WI38 (cell line): ENCODE measurements around the gene CTBP2.

Experiments used
- H3K4me3 ChIP-seq: 2 replicates; pipeline ENCODE4 v1.5.1; 2011; ENCODE audit warnings: low read depth, mild to moderate bottlenecking, control low read depth, low read length
- CTCF ChIP-seq: IDR thresholded peaks from 2 replicates; pipeline ENCODE4 v1.5.1; 2012; ENCODE audit warnings: low read depth, mild to moderate bottlenecking, control low read depth, low read length

Gene CTBP2

DNA sequence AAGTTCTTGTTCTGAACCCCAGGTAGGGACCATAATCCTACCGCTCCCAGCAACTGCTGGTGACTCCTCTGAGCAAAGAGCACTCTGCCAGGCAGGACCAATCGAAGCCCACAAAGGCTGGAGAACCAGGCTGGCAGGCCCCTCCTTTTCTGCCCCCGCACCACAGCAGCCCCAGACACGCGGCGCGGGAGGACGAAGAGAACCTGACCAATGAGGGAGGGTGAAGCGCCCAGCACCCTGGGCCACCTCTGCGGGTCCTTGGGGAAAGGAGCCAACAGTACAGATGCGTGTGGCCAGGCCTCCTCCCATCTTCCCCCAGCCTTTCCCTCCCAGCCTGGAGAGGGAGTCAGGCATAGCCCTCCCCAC lies 25.9 kb downstream of the CTBP2 start:
- TF ChIP-seq CTCF = no peak
- H3K4me3 ChIP-seq = no peak overlapping the region

DNA sequence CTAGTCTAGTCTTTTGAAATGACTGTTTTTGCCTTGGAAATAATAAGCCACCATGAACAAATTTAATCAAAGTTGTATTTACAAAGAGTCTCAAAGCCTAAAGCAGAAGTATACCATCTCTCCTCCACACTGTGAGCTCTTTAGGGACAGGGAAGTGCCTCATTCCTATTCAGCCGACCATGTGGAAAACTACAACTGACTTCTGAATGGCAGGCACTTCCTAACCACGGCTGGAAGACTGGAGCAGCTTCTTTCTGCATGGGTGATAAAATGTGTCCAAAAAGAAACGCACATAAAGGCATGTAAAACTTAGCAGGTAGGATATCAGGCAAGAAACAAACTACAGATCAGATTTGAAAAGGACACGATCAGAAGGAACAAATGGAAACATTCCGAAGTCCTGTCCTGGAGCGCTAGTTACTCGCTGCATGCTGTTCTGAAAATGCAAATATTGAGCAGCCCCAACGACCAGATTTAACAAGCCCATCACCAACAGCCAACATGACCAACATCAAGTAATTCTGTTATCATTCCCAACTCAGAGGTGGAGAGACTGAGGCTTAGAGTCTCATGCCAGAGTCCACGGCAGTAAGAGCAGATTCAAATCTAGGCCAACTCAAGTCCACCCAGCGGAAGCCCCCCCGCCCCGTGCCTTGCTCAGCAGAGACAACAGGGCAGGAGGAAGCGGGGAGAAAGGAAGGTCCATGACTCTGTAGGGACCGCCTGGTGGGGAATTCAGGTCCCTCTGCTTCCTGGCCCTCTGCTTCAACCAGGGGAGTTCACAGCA lies 26.5 kb downstream of the CTBP2 start:
- H3K4me3 ChIP-seq = no peak overlapping the region
- TF ChIP-seq CTCF = no peak

GRCh38 chr10:125132344-125132743 lies 28.0 kb downstream of the CTBP2 start:
- TF ChIP-seq CTCF = no peak
- H3K4me3 ChIP-seq = no peak overlapping the region

- no peak for TF ChIP-seq CTCF
- H3K4me3 ChIP-seq = no peak overlapping the region
These were observed 29.4 kb downstream of the CTBP2 start for GRCh38 chr10:125130916-125131315.

DNA sequence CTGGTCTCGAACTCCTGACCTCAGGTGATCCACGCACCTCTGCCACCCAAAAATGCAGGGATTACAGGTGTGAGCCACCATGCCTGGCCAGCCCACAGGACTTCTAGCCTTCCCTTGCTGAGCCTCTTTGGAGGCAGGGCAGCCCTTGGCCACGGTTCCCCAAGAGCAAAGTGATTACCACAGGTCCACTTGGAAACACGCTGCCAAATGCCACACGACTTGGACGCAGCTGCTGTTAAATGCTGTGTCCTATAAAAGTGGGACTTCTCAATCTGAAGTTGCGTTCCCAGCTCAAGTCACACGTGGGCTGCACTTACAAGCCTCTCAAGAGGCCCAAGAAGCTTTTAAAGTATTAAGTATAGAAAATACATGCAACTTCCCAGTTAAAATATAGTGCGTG lies 30.1 kb downstream of the CTBP2 start:
- no peak for TF ChIP-seq CTCF
- no peak overlapping the region for H3K4me3 ChIP-seq

GRCh38 chr10:125129076-125129458 lies 31.3 kb downstream of the CTBP2 start:
- no peak for TF ChIP-seq CTCF
- no peak overlapping the region for H3K4me3 ChIP-seq

GRCh38 chr10:125128397-125129075 lies 31.8 kb downstream of the CTBP2 start:
- no peak for TF ChIP-seq CTCF
- no peak overlapping the region for H3K4me3 ChIP-seq
